Endometrial microvascular endothelial cells (primary cell): ENCODE data around the gene ABCA9. TPM values are rescaled to one million over a fixed set of nuclear protein-coding genes. Genes with fewer than 3 reads are reported as not detected.

Experiments
- in situ Hi-C: cut with HindIII; loops from 2 replicates; pipeline ENCODE4 v1.10.0; 2017; ENCODE audit warnings: low sequenced_read_pairs, low pct_unique_long_range_greater_than_20kb; ENCODE audit errors: inconsistent ontology term
- total RNA-seq: library from RNA; depleted of rRNA; stranded (reverse); fragments of >200 nt; gene quantifications from one replicate; pipeline ENCODE4 v1.2.3, GENCODE V29; 2015; ENCODE audit errors: inconsistent ontology term

The ABCA9 gene
- total RNA-seq, 1 donor from 2014 or later, result not detected

DNA sequence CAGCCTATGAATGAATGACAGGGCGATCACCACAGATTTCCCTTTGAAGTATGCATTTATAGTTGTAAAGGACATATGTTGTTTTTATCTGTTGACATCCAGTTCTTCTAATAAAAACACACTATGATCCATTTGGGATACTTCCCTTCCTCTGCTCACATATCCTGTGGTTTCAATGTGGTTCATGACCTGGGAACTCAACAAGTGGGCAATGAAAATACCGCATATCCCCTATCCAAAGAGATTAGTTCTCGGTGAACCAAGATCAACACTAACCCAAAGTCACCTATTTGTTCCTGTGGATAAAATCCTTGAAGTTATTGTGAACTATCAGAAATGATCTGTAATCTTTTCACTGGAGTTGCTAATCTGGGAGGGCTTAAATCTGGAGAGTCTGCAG, 121.5 kb downstream of the ABCA9 start:
- in situ Hi-C loops, result loop anchor here (25.0 kb wide), 1 partner anchor 152 kb away; no protein-coding TSS in a partner anchor

GRCh38 chr17:68937890-68938514, 122.7 kb downstream of the ABCA9 start:
- in situ Hi-C loops, result loop anchor here (25.0 kb wide), 1 partner anchor 151 kb away; no protein-coding TSS in a partner anchor

DNA sequence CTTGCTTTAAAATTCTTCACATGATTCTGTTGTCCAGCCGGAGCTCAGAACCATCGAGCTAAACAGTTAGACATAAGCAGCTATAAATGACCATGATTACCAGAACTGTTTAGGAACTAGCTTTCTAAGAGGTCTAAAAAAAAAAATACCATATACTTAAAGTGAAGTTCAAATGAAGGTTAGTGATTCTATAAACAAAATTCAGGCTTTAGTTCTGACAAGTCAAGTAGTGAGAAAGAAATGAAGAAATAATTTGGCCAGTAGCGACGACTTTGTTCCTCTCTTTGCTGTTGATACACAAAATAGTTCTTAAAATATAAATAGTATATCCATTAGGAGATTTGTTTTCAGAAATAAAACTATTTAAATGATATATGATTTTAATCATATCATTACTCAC, 133.2 kb downstream of the ABCA9 start:
- in situ Hi-C loops, result loop anchor here (25.0 kb wide), 1 partner anchor 140 kb away; no protein-coding TSS in a partner anchor

- in situ Hi-C loops, result loop anchor here (25.0 kb wide), 1 partner anchor 138 kb away; no protein-coding TSS in a partner anchor
Observed at GRCh38 chr17:68924793-68925720, 135.7 kb downstream of the ABCA9 start.

Other genes with a start within 250 kb of the ABCA9 start
- not detected for gene ABCA8, start 105.5 kb downstream of the ABCA9 start, total RNA-seq
- gene ABCA6, start 81.0 kb upstream of the ABCA9 start, total RNA-seq, result 1.5 TPM
- 0.56 TPM for gene ABCA10, start 167.9 kb upstream of the ABCA9 start, total RNA-seq